NCI-H446 (cell line): ENCODE results near the gene MAN1C1.

Experiments
- DNase-seq, 2 experiments: peaks; one replicate each; lab custom pipeline; 2025; lab: John Stamatoyannopoulos, UW

MAN1C1 gene

DNA sequence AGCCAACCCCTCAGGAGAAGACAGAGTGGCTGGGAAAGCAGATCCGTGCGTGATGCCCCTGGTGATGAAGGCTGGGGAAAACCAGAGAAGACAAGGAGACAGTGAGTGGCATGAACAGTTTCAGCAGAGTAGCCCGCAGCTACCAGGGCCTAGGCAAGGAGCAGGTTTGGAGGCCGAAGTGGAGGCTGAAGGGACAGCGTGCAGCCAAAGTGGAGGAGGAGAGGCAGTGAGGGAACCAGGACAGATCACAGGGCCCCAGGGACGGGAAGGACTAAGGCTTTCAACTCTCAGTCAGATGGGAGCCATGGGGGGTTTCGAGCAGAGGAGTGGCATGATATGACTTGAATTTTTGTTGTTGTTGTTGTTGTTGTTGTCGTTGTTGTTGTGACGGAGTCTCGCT is 123.5 kb downstream of the MAN1C1 start:
- DNase-seq, result no peak

DNA sequence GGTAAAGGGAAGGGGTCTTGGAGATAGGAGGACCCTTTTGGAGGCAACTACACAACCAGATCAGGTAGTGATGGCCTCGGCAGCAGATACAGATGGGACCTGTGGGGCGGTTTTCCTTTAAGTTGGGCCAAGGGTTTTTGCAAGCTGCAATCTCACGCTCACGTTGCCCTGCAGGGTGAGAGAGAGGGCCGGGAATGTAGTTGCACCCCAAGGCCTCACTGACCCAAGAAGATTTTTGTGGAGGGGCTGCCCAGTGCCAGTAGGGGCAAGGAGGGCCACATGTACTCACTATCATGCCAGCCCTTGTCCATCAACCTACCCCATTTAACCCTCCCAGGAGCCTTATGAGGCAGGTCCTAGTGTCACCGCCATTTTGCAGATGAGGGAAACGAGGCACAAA is 125.7 kb downstream of the MAN1C1 start:
- no peak for DNase-seq

DNA sequence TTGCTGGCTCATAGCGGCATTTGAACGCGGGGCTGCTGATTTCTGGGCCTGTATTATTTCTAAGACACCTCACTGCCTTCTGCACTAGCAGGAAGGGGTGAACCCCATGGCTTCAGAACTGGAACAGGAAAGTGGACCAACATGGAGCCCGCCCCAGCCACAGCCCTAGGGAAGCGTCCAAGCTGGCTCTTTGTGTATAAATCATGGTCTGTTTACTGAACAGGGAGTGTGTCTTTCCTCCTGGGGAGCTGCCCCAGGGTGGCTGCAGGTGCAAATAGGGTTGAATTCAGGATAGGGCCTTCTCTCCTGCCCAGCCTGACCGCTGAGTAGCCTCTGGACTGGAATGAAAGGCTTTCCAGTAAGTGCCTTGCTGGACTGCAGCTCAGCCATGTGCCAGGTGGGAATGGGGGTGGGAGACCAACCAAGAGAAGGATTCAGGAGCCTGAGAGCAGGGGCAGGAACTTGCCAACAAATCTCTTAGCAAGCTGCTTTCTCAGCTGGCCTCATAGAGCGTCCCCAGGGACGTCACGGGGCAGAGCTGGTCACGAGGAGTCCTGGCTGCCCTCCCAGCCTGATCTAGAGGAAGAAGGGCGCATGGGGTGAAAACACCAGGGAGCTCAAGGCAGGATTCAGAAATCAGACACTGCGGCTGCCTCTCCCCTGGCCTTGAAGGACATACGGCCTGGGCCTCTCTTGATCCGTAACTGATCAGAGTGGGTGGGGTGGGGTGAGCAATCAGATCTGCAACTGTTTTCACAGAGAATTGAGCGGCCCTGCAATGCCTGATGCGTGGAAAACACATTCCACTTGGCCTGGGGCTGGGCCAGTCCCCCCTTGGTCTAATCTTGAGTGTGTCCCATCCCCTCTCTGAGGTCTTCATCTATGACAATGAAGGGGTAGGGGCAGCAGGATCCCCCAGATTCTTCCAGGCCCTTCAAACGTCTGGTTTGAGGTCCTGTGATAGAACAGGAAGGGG is 126.9 kb downstream of the MAN1C1 start:
- DNase-seq, result peak; percentile 93 to 99

DNA sequence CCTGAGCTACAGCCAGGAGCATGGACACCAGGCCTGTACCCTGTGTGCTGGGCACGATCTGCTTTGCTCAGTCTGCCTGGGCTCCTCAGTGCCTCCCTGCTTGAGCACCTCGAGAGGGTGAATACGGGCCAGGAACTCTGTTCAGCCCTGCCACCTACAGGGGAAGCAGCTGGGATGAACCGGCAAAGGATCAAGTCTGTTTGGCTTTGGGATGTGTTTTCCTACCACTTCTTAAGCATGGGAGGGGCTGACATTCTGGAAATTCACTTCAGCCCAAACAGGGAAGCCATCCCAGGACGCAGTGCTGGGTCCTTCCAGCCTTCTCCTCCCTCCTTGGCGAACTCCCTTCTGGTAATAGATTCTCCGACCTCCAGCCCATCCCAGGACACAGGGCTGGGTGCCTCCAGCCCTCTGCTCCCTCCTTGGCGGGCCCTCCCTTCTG is 127.6 kb downstream of the MAN1C1 start:
- peak; percentile 88 to 95 for DNase-seq

DNA sequence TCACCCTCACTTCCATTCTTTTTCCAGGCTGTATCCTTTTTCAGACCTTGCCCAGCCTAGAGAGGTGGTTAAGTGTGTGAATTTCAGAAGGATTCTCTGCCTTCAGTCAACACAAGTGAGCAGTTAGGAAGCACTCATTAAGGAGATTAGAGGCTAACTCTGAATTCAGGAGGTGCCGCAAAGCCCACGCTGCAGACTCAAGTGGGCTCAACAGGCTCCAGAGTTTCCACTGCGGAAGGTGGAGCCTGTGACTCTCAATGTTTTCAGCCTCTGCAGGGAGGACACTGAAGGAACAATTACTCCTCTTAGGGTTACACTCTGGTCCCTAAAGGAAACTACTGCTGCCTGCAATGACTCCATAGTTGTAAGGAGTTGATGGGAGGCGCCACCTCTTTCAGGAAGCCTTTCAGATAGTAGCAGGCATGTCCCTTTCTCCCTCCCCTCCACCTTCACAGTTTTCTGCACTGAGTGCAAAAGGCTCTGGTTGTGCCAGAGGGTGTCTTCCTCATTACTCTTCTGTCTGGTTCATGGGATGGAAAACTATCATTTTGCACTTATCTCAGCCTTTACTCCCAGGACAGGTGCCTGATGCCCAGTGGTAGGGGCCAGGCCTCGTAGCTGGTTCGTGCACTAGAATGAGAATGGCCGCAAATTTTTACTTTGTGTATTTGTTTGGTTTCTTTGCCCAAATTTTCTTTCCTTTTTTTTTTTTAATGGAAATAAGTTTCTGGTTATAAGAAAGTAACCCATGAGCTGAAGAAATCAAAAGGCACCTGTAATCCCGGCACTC is 128.2 kb downstream of the MAN1C1 start:
- DNase-seq, result no peak

DNA sequence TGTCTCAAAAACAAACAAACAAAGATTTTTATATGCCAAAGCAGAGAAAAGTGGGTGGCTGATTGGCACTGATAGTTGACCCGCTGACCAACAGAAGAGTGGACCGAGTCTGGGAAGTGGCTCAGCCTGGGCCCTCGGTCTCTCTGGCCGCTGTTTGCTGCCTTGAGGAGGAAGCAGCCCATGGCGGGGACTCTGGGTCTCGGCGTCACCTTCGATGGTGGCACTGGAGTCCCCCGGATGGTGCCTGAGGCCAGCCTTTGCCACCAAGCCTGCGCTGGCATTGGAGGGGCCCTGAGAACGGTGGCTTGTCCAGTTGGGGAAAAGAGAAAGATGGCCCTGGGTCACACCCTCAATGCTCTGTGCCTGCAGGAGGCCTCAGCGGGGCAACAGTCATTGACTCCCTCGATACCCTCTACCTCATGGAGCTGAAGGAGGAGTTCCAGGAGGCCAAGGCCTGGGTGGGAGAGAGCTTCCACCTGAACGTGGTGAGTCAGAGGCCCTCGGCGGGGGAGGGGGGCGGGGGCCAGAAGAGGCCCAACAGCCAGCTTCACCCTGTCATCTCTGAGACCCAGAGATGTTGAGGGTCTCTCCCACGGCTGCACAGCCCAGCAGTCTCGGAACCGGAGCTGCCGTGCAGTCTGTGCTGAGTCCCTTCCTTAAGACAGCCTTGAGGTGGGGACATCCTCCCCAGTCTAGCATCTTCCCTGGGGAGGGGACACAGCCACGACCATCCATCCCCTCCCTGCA is 129.9 kb downstream of the MAN1C1 start:
- no peak for DNase-seq

DNA sequence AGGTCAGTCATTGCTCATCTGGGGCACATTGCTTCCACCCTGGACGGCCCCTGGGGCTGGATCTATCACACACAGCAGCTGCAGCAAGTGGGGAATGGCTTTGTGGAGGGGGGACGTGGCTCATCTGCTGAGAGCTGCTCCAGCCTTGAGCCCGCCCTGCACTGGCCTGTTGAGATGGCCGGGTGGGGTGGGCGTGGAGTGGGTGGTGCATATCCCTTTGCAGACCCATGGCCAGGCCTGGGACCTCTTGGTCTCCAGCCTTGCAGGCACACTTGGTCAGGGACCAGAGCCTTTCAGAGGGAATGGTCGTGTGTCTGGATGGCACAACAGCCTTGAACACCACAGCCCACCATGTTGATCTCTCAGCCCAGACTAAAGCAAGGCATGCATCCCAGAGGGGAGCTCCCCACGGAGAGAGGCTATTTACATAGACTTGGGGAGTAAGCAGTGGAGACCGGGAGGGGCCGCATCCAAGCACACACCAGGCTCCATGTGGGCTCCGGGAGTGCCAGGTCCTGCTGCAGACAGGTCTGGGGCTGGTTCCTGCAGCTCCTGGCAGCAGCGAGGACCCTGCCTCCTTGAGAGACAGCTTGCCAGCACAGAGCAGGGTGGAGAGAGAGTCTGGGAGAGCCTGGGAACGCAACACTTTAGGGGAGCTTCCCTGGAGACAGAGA is 130.6 kb downstream of the MAN1C1 start:
- DNase-seq, result peak; percentile 20 to 70

GRCh38 chr1:25748531-25749205 is 132.1 kb downstream of the MAN1C1 start:
- DNase-seq, result peak; percentile 34 to 77

DNA sequence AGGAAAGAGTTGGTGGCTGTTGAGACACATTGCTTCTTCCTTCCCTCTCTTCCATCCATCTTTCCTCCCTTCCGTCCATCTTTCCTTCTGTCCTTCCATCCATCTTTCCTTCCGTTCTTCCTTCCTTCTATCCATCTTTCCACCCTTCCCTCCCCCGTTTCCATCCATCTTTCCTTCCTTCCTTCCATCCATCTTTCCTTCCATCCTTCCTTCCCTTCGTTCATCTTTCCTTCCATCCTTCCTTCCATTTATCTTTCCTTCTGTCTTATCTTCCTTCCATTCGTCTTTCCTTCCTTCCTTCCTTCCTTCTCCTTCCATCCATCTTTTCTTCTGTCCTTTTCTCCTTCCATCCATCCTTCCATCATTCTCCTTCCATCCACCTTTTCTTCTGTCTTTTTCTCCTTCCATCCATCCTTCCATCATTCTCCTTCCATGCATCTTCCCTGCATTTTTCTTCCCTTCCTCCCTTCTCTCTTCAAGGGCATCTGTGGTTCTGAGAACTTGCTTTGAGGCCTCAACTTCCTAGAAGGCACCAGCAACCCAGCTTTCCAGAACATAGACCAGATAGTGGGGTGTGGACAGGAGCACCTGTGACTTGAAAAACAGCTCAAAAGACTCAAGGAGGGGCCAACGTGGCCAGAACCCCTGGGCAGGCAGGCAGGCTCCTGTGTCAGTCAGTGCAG is 134.5 kb downstream of the MAN1C1 start:
- DNase-seq, result no peak

GRCh38 chr1:25754470-25755181 is 138.0 kb downstream of the MAN1C1 start:
- DNase-seq, result peak; percentile 89 to 90

- DNase-seq, result no peak
Observed at GRCh38 chr1:25755475-25756125, 139.0 kb downstream of the MAN1C1 start.

DNA sequence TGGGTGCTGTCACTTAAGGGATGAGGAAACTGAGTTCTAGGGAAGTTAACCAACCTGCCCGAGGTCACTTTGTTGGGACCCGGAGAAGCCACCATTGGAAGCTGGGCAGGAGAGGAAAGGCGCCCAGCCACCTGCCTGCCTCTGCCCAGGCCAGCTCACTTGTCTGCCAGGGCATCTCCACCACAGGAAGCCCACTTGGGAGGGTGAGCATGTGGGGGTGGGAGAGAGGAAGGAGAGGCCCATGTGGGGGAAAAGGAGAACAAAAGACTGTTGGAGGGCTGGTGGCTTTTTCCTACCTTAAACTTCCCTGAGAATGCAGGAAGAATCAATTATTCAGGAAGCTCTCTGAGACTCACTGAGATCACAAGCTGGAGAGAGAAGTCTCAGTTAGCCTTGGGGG is 139.6 kb downstream of the MAN1C1 start:
- no peak for DNase-seq

DNA sequence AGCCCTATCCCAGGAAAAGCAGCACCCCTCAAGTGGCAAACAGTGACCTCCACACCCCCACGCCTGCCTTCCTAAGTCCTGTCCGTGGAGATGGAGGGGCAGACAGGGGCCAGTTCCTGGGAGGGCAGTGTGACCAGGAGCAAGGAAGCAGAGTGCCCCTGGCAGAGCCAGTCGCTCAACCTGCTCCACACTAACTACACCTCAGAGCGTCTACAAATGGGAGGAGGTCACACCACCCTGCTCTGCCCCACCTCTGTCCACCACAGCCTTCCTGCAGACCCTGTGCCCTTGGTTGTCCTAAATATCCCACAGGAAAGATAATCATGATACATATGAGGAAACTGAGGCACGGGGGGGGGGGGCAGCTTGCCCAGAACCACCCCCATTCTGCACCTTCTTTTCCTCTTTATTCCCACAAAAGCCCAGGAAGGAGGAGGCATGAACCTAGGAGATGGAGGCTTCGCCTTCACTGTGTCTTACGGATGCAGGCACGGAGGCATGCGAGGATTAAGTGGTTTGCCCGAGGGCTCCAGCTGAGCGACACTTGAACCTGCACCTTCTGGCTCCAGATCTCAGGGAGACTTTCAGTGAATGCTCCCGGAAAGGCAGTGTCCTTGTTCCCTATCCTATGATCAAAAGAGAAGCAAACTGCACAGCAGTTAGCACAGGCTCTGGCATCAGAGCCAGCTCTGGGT is 140.7 kb downstream of the MAN1C1 start:
- no peak for DNase-seq

- DNase-seq, result no peak
Observed at GRCh38 chr1:25757846-25758185, 141.2 kb downstream of the MAN1C1 start.

GRCh38 chr1:25758466-25759070 is 142.0 kb downstream of the MAN1C1 start:
- DNase-seq, result peak; percentile 86 to 96

GRCh38 chr1:25760122-25760719 is 143.6 kb downstream of the MAN1C1 start:
- DNase-seq, result peak in 1 of 2 experiments; percentile 56

GRCh38 chr1:25760871-25761270 is 144.3 kb downstream of the MAN1C1 start:
- DNase-seq, result no peak

GRCh38 chr1:25763493-25763892 is 146.9 kb downstream of the MAN1C1 start:
- no peak for DNase-seq
